Central memory CD8-positive, alpha-beta T cell (primary cell): ENCODE measurements around the gene WFDC10A.
A peak's percentile ranks its signal among the peaks of the same experiment; 100 is the strongest.
"Not testable (repeated sequence)": the region's sequence is repeated elsewhere in the genome, so short reads cannot be mapped to it uniquely, and the experiment has no call there.

ENCODE experiments used
- ATAC-seq: fragments of 150-1000 bp; cut with Tn5 transposase; replicated peaks from 2 replicates; pipeline ENCODE4 v1.10.0; 2022; ENCODE audit warnings: mild to moderate bottlenecking, moderate FRiP score, moderate number of reproducible peaks; ENCODE audit not compliant: poor library complexity, severe bottlenecking; ENCODE audit errors: extremely low read depth
- DNase-seq, 2 donors: peaks; one replicate each; pipeline ENCODE4 v3.0.0; 2021; ENCODE audit warnings: low spot score in 2 of 2
- H3K27ac Mint-ChIP-seq: one replicate; pipeline ENCODE4 v1.8.0; 2022; ENCODE audit warnings: low read depth, mild to moderate bottlenecking, moderate library complexity, mixed read lengths
- H3K27me3 Mint-ChIP-seq: one replicate; pipeline ENCODE4 v1.8.0; 2022; ENCODE audit warnings: mixed read lengths
- H3K36me3 Mint-ChIP-seq: one replicate; pipeline ENCODE4 v1.8.0; 2022; ENCODE audit warnings: mild to moderate bottlenecking, moderate library complexity, mixed read lengths; ENCODE audit not compliant: insufficient read depth
- H3K4me1 Mint-ChIP-seq: one replicate; pipeline ENCODE4 v1.8.0; 2022; ENCODE audit warnings: mixed read lengths
- H3K4me3 Mint-ChIP-seq: one replicate; pipeline ENCODE4 v1.8.0; 2022; ENCODE audit warnings: mild to moderate bottlenecking, moderate library complexity, mixed read lengths
- H3K9me3 Mint-ChIP-seq: one replicate; pipeline ENCODE4 v1.8.0; 2022; ENCODE audit warnings: mixed read lengths

The WFDC10A gene

GRCh38 chr20:45629496-45630100 lies at the start of gene WFDC10A:
Gene WFDC10A, plus strand, starts transcription at chr20:45629739. Its CDS starts 75 bp downstream, at chr20:45629814.
- Mint-ChIP-seq H3K36me3 (no peaks in the 10 kb centered on the region), H3K4me1 (no peaks in the 10 kb centered on the region), H3K27ac (no peak within 1 kb of the TSS), H3K27me3 (peaks cover 75% of the 10 kb centered on the region), H3K9me3 (no peaks in the 10 kb centered on the region), H3K4me3 (no peak within 1 kb of the TSS)
- DNase-seq, result no peak
- ATAC-seq, result peak; percentile 52

GRCh38 chr20:45581702-45582101 lies 47.8 kb upstream of the WFDC10A start:
- no peak overlapping the region for H3K4me3 Mint-ChIP-seq
- H3K27me3 Mint-ChIP-seq, result peaks cover 34% of the 10 kb centered on the region
- no peak for DNase-seq
- H3K36me3 Mint-ChIP-seq, result no peaks in the 10 kb centered on the region
- H3K4me1 Mint-ChIP-seq, result no peaks in the 10 kb centered on the region
- no peak overlapping the region for H3K27ac Mint-ChIP-seq
- ATAC-seq, result no peak
- no peaks in the 10 kb centered on the region for H3K9me3 Mint-ChIP-seq

- Mint-ChIP-seq H3K4me3 (no peak overlapping the region), H3K9me3 (no peaks in the 10 kb centered on the region), H3K36me3 (no peaks in the 10 kb centered on the region), H3K27me3 (peaks cover 34% of the 10 kb centered on the region), H3K27ac (no peak overlapping the region), H3K4me1 (no peaks in the 10 kb centered on the region)
- ATAC-seq (no peak), DNase-seq (no peak)
Measured at GRCh38 chr20:45583502-45583901, 46.0 kb upstream of the WFDC10A start.

- DNase-seq, H3K27ac Mint-ChIP-seq, H3K9me3 Mint-ChIP-seq, H3K4me3 Mint-ChIP-seq, H3K36me3 Mint-ChIP-seq, ATAC-seq, H3K4me1 Mint-ChIP-seq: not testable (repeated sequence)
- peaks cover 27% of the 10 kb centered on the region for H3K27me3 Mint-ChIP-seq
Measured at GRCh38 chr20:45584294-45584693, 45.2 kb upstream of the WFDC10A start.

- not testable (repeated sequence) for H3K27ac Mint-ChIP-seq, H3K4me3 Mint-ChIP-seq, H3K36me3 Mint-ChIP-seq, ATAC-seq, H3K4me1 Mint-ChIP-seq, H3K27me3 Mint-ChIP-seq, DNase-seq, H3K9me3 Mint-ChIP-seq
Measured at GRCh38 chr20:45585986-45586385, 43.6 kb upstream of the WFDC10A start.

GRCh38 chr20:45588800-45589199 lies 40.7 kb upstream of the WFDC10A start:
- no peak overlapping the region for H3K27ac Mint-ChIP-seq
- no peaks in the 10 kb centered on the region for H3K9me3 Mint-ChIP-seq
- ATAC-seq (no peak), DNase-seq (no peak)
- H3K27me3 Mint-ChIP-seq, result peaks cover 23% of the 10 kb centered on the region
- no peak overlapping the region for H3K4me3 Mint-ChIP-seq
- no peaks in the 10 kb centered on the region for H3K36me3 Mint-ChIP-seq
- H3K4me1 Mint-ChIP-seq, result no peaks in the 10 kb centered on the region

- DNase-seq (no peak), ATAC-seq (no peak)
- no peak overlapping the region for H3K27ac Mint-ChIP-seq
- H3K9me3 Mint-ChIP-seq, result no peaks in the 10 kb centered on the region
- peaks cover 33% of the 10 kb centered on the region for H3K27me3 Mint-ChIP-seq
- H3K36me3 Mint-ChIP-seq, result no peaks in the 10 kb centered on the region
- no peaks in the 10 kb centered on the region for H3K4me1 Mint-ChIP-seq
- H3K4me3 Mint-ChIP-seq, result no peak overlapping the region
Measured at GRCh38 chr20:45589725-45590124, 39.8 kb upstream of the WFDC10A start.

GRCh38 chr20:45592574-45593189 lies 36.9 kb upstream of the WFDC10A start:
- no peak overlapping the region for H3K27ac Mint-ChIP-seq
- H3K36me3 Mint-ChIP-seq, result no peaks in the 10 kb centered on the region
- no peak for DNase-seq
- ATAC-seq, result no peak
- no peaks in the 10 kb centered on the region for H3K9me3 Mint-ChIP-seq
- H3K4me1 Mint-ChIP-seq, result no peaks in the 10 kb centered on the region
- no peak overlapping the region for H3K4me3 Mint-ChIP-seq
- peaks cover 45% of the 10 kb centered on the region for H3K27me3 Mint-ChIP-seq

GRCh38 chr20:45593498-45593897 lies 36.0 kb upstream of the WFDC10A start:
- DNase-seq, result no peak
- Mint-ChIP-seq H3K9me3 (no peaks in the 10 kb centered on the region), H3K4me3 (no peak overlapping the region), H3K27ac (no peak overlapping the region), H3K4me1 (no peaks in the 10 kb centered on the region), H3K27me3 (peaks cover 53% of the 10 kb centered on the region), H3K36me3 (no peaks in the 10 kb centered on the region)
- ATAC-seq, result no peak

GRCh38 chr20:45595235-45595634 lies 34.3 kb upstream of the WFDC10A start:
- ATAC-seq (no peak), DNase-seq (no peak)
- Mint-ChIP-seq H3K4me1 (no peaks in the 10 kb centered on the region), H3K9me3 (no peaks in the 10 kb centered on the region), H3K36me3 (no peaks in the 10 kb centered on the region), H3K27ac (no peak overlapping the region), H3K4me3 (no peak overlapping the region), H3K27me3 (peaks cover 62% of the 10 kb centered on the region)

GRCh38 chr20:45607810-45608209 lies 21.7 kb upstream of the WFDC10A start:
- H3K36me3 Mint-ChIP-seq, result no peaks in the 10 kb centered on the region
- no peaks in the 10 kb centered on the region for H3K9me3 Mint-ChIP-seq
- H3K4me3 Mint-ChIP-seq, result no peak overlapping the region
- DNase-seq, result no peak
- no peaks in the 10 kb centered on the region for H3K4me1 Mint-ChIP-seq
- ATAC-seq, result no peak
- peaks cover 78% of the 10 kb centered on the region for H3K27me3 Mint-ChIP-seq
- no peak overlapping the region for H3K27ac Mint-ChIP-seq

- ATAC-seq (no peak), DNase-seq (no peak)
- H3K9me3 Mint-ChIP-seq, result no peaks in the 10 kb centered on the region
- no peak overlapping the region for H3K27ac Mint-ChIP-seq
- H3K36me3 Mint-ChIP-seq, result no peaks in the 10 kb centered on the region
- H3K4me1 Mint-ChIP-seq, result no peaks in the 10 kb centered on the region
- no peak overlapping the region for H3K4me3 Mint-ChIP-seq
- H3K27me3 Mint-ChIP-seq, result peaks cover 60% of the 10 kb centered on the region
Measured at GRCh38 chr20:45611054-45611453, 18.5 kb upstream of the WFDC10A start.

- Mint-ChIP-seq H3K27me3 (peaks cover 51% of the 10 kb centered on the region), H3K9me3 (no peaks in the 10 kb centered on the region), H3K4me3 (no peak overlapping the region), H3K4me1 (no peaks in the 10 kb centered on the region), H3K36me3 (no peaks in the 10 kb centered on the region), H3K27ac (no peak overlapping the region)
- no peak for DNase-seq
- ATAC-seq, result no peak
Measured at GRCh38 chr20:45612314-45612713, 17.2 kb upstream of the WFDC10A start.
